Cardiac muscle cell (in vitro differentiated cells and primary cell): ENCODE data around the gene GHR. TPM values are rescaled to one million over a fixed set of nuclear protein-coding genes. Genes with fewer than 3 reads are reported as not detected.

Experiments used
- DNase-seq, 2 donors: peaks; one replicate each; pipeline versions ENCODE4 v3.0.0 to v3.0.0-alpha.2; 2010 to 2017; ENCODE audit warnings: low read depth in 1 of 2, low spot score in 1 of 2
- H3K27ac ChIP-seq: fragments of 200-600 bp; sonication (generic); 2 replicates; pipeline ENCODE4 v1.5.1; 2016
- H3K27me3 ChIP-seq: fragments of 200-600 bp; sonication (generic); 2 replicates; pipeline ENCODE4 v1.6.0; 2016; ENCODE audit warnings: control low read depth
- H3K36me3 ChIP-seq: fragments of 200-600 bp; sonication (generic); 2 replicates; pipeline ENCODE4 v1.5.1; 2016; ENCODE audit warnings: control low read depth
- H3K4me1 ChIP-seq: fragments of 200-600 bp; sonication (generic); 2 replicates; pipeline ENCODE4 v1.8.1; 2017; ENCODE audit warnings: low read depth, mild to moderate bottlenecking, mixed run types
- H3K4me3 ChIP-seq: fragments of 200-600 bp; sonication (generic); 2 replicates; pipeline ENCODE4 v1.5.1; 2016; ENCODE audit warnings: mild to moderate bottlenecking
- H3K9me3 ChIP-seq: fragments of 200-600 bp; sonication (generic); 2 replicates; pipeline ENCODE4 v1.5.1; 2017; ENCODE audit warnings: low read depth, mild to moderate bottlenecking, control low read depth
- CTCF ChIP-seq: IDR thresholded peaks from 2 replicates; pipeline ENCODE4 v1.5.1; 2012; ENCODE audit warnings: low read depth, mild to moderate bottlenecking, low read length
- polyA plus RNA-seq: library from polyadenylated mRNA; unstranded; fragments of >200 nt; fragmentation: Nextera tagmentation; extraction: Ambion mirVana; gene quantifications from 2 replicates; pipeline ENCODE4 v1.2.1, GENCODE V29; 2016
- total RNA-seq: library from RNA; depleted of rRNA; stranded (reverse); fragments of >200 nt; gene quantifications from 2 replicates; pipeline ENCODE4 v1.2.3, GENCODE V29; 2016

Gene GHR
- total and polyA plus RNA-seq, 2 experiments from 2014 or later: 2.9 to 3.9 TPM

GRCh38 chr5:42502613-42503470 is 79.6 kb downstream of the GHR start:
- H3K36me3 ChIP-seq: no peaks in the 10 kb centered on the region
- H3K4me1 ChIP-seq: peaks cover 6% of the 10 kb centered on the region
- H3K27me3 ChIP-seq: no peaks in the 10 kb centered on the region
- TF ChIP-seq CTCF: no peak
- H3K9me3 ChIP-seq: no peaks in the 10 kb centered on the region
- no peak overlapping the region for H3K27ac ChIP-seq
- DNase-seq: no peak
- H3K4me3 ChIP-seq: no peak overlapping the region

GRCh38 chr5:42506662-42507061 is 83.4 kb downstream of the GHR start:
- no peaks in the 10 kb centered on the region for H3K27me3 ChIP-seq
- DNase-seq: no peak
- H3K4me1 ChIP-seq: peaks cover 14% of the 10 kb centered on the region
- no peak overlapping the region for H3K4me3 ChIP-seq
- no peaks in the 10 kb centered on the region for H3K36me3 ChIP-seq
- no peaks in the 10 kb centered on the region for H3K9me3 ChIP-seq
- H3K27ac ChIP-seq: no peak overlapping the region
- no peak for TF ChIP-seq CTCF

GRCh38 chr5:42507451-42508097 is 84.3 kb downstream of the GHR start:
- Histone ChIP-seq H3K36me3 (no peaks in the 10 kb centered on the region), H3K27me3 (no peaks in the 10 kb centered on the region), H3K9me3 (no peaks in the 10 kb centered on the region), H3K4me1 (peaks cover 14% of the 10 kb centered on the region), H3K4me3 (no peak overlapping the region), H3K27ac (no peak overlapping the region)
- DNase-seq: peak; percentile 11 to 21
- no peak for TF ChIP-seq CTCF

GRCh38 chr5:42513246-42513645 is 90.0 kb downstream of the GHR start:
- peaks cover 8% of the 10 kb centered on the region for H3K4me1 ChIP-seq
- no peak for TF ChIP-seq CTCF
- no peak overlapping the region for H3K4me3 ChIP-seq
- H3K27me3 ChIP-seq: no peaks in the 10 kb centered on the region
- no peaks in the 10 kb centered on the region for H3K9me3 ChIP-seq
- H3K36me3 ChIP-seq: no peaks in the 10 kb centered on the region
- H3K27ac ChIP-seq: no peak overlapping the region
- no peak for DNase-seq

GRCh38 chr5:42514754-42515153 is 91.5 kb downstream of the GHR start:
- TF ChIP-seq CTCF: no peak
- no peaks in the 10 kb centered on the region for H3K9me3 ChIP-seq

More at GRCh38 chr5:42514754-42515153, 91.5 kb downstream of the GHR start:
- Histone ChIP-seq H3K4me3 (no peak overlapping the region), H3K36me3 (no peaks in the 10 kb centered on the region), H3K4me1 (peaks cover 2% of the 10 kb centered on the region), H3K27ac (no peak overlapping the region), H3K27me3 (no peaks in the 10 kb centered on the region)
- peak in 1 of 2 donors; percentile 18 for DNase-seq
